ENCODE results near the gene PLPPR1.
"Not testable (repeated sequence)": the region's sequence is repeated elsewhere in the genome, so short reads cannot be mapped to it uniquely, and the experiment has no call there.

Gene PLPPR1

DNA sequence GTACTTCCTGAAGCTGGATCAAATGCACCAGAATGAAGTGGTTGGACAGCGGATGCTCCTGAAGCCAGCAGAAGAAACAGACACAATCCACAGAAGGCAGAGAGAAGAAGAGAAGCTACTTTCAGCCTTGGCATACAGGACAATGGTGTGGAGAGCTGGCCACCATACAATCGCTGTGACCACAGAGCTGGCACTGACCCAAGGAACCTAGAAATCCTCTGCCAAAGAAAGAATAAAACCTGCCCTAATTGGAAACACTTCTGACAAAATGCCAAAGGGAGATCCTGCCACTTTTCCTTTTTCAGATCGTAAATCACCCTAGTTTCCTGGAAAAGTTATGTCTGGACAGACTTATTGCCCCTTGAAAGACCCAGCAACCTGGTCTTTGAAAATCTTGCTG, 278.5 kb downstream of the PLPPR1 start:
- DNase-seq (ENCODE audit: low read depth), result no peak

GRCh38 chr9:101307524-101308213, 279.1 kb downstream of the PLPPR1 start:
- DNase-seq (ENCODE audit: low read depth), result no peak

GRCh38 chr9:101309139-101309538, 280.6 kb downstream of the PLPPR1 start:
- no peak for DNase-seq (ENCODE audit: low read depth)

- no peak for DNase-seq (ENCODE audit: low read depth)
Measured at GRCh38 chr9:101311191-101311590, 282.7 kb downstream of the PLPPR1 start.

GRCh38 chr9:101311758-101312420, 283.4 kb downstream of the PLPPR1 start:
- no peak for DNase-seq (ENCODE audit: low read depth)

GRCh38 chr9:101312661-101313060, 284.1 kb downstream of the PLPPR1 start:
- DNase-seq (ENCODE audit: low read depth), result no peak

- DNase-seq (ENCODE audit: low read depth), result no peak
Measured at GRCh38 chr9:101315112-101315450, 286.6 kb downstream of the PLPPR1 start.

- DNase-seq (ENCODE audit: low read depth), result no peak
Measured at GRCh38 chr9:101317735-101318134, 289.2 kb downstream of the PLPPR1 start.

DNA sequence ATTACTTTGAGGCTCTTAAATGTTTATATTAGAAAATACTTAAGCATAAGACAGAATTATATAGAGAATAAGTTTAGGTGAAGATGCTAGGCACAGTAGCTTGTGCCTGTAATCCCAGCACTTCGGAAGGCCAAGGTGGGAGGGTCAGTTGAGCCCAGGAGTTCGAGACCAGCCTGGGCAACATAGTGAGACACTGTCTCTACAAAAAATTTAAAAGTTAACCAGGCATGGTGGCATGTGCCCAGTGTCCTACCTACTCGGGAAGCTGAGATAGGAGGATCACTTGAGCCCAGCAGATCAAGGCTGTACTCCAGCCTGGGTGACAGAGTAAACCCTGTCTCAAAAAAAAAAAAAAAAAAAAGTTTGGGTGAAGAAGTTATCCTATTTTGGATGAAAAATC, 294.6 kb downstream of the PLPPR1 start:
- no peak for DNase-seq (ENCODE audit: low read depth)

- DNase-seq (ENCODE audit: low read depth), result no peak
Measured at GRCh38 chr9:101324245-101324804, 295.8 kb downstream of the PLPPR1 start.

DNA sequence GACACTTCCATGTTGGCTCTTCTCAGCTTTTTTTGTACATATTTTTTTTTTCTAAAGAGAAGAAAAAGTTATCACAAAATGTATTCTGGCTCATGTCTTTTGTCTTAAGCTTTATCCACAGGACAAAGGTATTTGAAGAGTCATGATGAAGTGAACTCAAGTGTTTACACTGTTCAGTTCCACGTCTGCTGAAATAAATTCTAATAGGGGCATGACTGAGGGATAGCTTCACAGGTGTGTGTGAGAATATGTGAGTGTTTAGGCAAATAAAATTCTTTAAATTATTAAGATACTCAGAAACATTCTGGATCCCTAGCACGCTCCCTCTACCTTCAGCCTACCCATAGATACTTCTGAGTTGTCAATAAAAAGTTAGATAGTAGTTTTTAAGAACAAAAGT, 296.5 kb downstream of the PLPPR1 start:
- no peak for DNase-seq (ENCODE audit: low read depth)

DNA sequence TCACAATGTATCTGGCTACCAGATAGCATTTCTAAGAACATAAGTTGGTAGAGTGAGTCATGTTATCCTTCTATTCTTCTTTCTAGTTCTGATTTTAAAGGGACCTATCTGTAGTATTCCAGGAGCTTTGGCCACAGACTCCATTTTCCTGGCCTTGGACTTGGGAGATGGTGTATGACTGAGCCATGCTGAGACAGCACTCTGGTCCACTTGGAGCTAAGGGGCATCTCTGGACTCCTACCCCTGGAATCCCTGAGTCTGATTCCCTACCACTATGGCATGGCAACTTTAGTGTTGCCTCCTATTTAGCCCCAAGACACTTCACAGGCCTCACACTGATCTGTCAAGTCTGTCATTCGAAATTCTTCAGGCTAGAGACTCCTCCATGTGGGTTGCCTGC, 297.5 kb downstream of the PLPPR1 start:
- DNase-seq (ENCODE audit: low read depth), result no peak

DNA sequence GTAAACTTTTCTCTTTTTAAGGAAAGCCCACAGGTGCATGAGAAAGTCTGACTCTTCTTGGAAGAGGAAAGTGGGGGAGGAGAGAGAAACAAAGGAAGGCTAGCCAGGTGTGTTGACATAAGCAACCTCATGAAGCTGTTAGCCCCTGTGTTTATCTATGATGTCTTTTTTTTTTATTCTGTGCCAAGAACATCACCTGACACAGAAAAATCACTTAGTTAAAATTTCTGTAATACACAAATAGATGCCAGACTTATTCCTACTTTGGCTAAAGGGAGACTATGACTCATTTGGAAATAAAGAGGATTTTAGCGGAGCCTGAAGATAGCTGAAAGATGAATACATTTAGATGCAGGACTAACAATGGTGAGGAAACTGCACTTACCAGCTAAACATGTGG, 298.0 kb downstream of the PLPPR1 start:
- DNase-seq (ENCODE audit: low read depth), result no peak

- DNase-seq (ENCODE audit: low read depth), result not testable (repeated sequence)
Measured at GRCh38 chr9:101327422-101327909, 298.9 kb downstream of the PLPPR1 start.

DNA sequence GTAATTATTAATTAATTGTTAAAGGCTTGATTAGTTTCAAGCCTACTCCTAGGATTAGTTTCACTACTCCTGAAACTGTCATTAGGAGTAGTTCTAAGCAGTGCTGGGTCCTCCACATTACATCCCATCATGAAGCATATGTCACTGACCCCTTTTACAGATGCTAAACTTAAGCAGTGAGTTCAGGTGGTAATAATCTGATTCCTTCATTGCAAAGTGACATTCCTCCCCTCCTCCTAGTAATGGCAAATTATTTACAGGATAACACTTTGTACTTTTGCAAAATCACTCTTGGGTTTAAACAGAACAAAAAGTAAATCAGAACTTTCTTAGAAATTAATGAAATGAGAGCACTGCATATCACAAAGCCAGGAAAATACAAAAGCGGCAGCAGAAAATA, 303.8 kb downstream of the PLPPR1 start:
- no peak for DNase-seq (ENCODE audit: low read depth)

GRCh38 chr9:101333490-101333889, 305.0 kb downstream of the PLPPR1 start:
- DNase-seq (ENCODE audit: low read depth), result no peak

- no peak for DNase-seq (ENCODE audit: low read depth)
Measured at GRCh38 chr9:101333926-101334702, 305.6 kb downstream of the PLPPR1 start.

GRCh38 chr9:101336091-101336490, 307.6 kb downstream of the PLPPR1 start:
- no peak for DNase-seq (ENCODE audit: low read depth)

DNA sequence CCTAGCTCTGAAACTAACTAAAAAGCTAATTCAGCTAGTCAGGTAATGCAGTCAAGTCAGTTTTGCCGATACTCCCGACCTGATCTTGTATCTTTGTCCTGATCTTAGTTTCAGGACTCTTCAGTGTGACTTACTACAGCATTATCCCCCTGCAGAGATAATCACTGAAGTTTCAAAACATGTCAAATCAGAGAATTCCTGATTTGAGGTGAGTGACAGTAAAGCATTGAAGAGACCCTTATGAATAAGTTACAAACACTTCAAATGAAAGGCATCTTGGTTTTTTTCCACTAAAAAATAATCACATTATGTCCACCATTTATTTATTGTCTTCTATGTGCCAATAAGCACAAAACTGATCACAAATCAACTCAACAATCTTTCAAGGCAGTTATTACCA, 308.7 kb downstream of the PLPPR1 start:
- DNase-seq (ENCODE audit: low read depth), result no peak

DNA sequence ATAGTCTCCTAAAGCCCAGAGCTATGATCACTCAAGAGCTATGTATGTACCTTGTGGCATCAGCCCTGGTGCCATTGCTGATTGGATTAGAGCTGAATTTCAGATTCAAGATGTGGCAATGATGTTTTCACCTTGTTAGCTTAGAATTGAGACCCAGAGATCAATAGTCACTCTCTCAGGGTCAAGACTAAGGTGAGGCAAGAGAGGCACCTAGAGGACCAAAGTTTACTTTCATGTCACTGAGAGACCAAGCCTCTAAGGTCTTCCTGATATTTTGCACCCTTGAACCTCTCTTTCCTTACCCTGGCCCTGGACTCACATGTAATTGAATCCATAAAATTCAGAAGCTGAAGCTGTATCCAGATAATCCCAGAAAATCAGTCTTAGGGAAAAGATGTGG, 313.4 kb downstream of the PLPPR1 start:
- DNase-seq (ENCODE audit: low read depth), result no peak

GRCh38 chr9:101342595-101342994, 314.1 kb downstream of the PLPPR1 start:
- no peak for DNase-seq (ENCODE audit: low read depth)

DNA sequence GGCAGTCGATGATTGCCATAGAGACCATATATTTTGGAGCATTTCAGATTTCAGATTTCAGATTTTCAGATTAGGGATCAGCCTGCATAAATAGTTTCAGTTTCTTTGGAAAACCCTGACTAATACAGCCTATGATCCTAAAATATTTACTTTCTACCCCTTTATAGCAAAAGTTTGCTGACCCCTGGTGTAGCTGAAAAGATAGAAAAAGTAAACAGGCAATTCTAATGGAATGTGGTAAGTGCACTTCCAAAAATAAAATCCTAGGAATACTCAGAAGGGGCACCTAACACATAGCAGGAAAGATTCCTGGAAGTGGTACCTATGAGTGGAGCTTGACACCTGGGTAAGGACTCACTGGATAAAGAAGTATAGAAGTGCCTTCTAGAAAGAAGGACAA, 321.8 kb downstream of the PLPPR1 start:
- no peak for DNase-seq (ENCODE audit: low read depth)

All from stimulated activated CD8-positive, alpha-beta memory T cell treated with anti-CD3 and anti-CD28 coated beads, Interleukin-15, amount 100 ng/mL, for 24 hours (primary cell).